ENCODE data around the gene IRX1.

Gene IRX1

DNA sequence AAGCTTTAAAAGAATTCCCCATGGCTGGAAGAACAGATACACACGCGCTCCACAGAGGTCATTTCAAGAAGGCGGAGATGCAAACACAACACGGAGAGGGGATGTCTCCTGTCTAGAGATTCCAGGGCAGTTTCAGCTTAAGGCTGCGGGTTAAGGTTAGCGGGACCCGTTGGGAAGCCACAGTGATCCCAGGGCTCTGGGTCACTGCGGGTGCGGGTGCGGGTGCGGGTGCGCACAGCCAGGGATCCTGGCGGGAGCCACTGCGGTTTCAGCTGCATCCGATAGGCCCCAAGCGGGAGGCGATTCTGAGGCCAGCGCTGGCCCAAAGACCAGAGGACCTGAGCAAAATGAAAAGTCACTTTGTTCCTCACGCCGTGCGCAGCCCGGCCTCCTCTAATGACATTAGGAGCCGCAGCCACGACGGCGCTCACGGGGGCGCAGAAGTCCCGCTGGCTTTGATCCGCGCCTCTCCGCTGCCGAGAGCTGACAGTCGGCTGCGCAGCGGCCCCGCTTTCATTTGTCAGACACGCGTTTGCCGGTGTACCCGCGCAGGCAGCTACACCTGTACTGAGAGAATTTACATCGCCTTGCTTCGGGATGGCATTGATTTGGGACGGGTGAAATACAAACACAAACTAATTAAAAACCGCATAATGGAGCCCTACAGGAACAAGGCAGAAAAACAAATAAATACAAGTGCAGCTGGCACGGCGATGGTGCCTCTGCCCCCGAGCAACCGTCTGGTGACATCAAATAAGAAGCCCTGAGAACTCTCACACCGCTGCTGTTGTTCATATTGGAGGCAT is 5.3 kb upstream of the IRX1 start:
- TF ChIP-seq, protein P1, sequence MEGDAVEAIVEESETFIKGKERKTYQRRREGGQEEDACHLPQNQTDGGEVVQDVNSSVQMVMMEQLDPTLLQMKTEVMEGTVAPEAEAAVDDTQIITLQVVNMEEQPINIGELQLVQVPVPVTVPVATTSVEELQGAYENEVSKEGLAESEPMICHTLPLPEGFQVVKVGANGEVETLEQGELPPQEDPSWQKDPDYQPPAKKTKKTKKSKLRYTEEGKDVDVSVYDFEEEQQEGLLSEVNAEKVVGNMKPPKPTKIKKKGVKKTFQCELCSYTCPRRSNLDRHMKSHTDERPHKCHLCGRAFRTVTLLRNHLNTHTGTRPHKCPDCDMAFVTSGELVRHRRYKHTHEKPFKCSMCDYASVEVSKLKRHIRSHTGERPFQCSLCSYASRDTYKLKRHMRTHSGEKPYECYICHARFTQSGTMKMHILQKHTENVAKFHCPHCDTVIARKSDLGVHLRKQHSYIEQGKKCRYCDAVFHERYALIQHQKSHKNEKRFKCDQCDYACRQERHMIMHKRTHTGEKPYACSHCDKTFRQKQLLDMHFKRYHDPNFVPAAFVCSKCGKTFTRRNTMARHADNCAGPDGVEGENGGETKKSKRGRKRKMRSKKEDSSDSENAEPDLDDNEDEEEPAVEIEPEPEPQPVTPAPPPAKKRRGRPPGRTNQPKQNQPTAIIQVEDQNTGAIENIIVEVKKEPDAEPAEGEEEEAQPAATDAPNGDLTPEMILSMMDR (conservative IDR thresholded peaks at IDR 0.05; ENCODE audit: low read depth) = no peak
- POLR2A ChIA-PET (ENCODE audit: low non-redundant PET) = no interaction called here
- H3K27ac ChIP-seq = no peak overlapping the region
- CTCF ChIA-PET = no interaction called here
- DNase-seq (ENCODE audit: low spot score) = no peak

DNA sequence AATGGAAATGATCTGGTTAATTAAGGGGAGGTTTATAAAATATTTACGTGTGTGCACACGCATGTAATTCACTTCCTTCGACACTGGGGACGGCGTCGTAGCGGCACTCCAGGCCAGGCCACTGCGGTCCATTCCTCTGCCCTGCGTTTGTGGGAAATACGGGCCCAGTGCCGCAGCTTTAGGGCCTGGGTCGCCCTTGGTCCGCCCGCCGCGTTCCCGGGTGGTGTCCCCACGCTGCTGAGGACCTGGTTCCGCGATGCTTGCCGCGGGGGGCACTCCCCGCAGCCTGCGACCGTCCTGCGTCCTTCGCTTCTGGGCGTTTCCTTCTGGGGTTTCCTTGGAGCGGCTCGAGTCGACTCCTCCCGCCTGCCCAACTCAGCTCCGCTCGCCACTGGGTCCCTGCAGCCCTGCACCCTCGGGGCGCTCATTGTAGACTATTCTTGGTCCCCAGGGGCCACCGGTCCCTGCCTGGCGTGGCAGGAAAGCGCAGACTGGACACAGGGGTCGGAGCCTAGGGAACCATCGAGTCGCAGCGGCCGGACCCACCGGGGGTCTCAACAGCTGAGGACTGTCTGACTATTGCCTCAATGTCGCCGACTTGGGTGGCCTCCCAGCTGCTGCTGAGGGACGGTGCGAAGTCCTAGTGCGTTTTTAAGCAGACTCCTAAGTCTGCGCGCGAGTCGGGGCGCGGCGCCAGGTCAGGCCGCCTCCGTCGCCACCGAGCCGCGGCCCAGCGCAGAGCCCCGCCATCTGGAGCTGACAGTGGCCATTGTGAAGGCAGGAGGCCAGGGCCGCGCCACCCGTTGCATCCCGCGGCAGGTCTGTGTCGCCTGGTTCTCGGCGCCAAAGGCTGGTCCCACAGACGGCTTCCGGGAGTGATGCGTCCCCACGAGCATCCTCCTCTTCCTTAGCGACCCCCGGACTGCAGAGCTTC is 4.4 kb upstream of the IRX1 start:
- DNase-seq (ENCODE audit: low spot score) = no peak
- H3K27ac ChIP-seq = no peak overlapping the region
- ChIA-PET POLR2A (ENCODE audit: low non-redundant PET) (no interaction called here), CTCF (interaction anchor here (0.6 kb wide), 1 partner anchor 1175 kb away, joined by 3 read pairs; no protein-coding TSS in a partner anchor)
- TF ChIP-seq, protein P1 (conservative IDR thresholded peaks at IDR 0.05; ENCODE audit: low read depth) = no peak

DNA sequence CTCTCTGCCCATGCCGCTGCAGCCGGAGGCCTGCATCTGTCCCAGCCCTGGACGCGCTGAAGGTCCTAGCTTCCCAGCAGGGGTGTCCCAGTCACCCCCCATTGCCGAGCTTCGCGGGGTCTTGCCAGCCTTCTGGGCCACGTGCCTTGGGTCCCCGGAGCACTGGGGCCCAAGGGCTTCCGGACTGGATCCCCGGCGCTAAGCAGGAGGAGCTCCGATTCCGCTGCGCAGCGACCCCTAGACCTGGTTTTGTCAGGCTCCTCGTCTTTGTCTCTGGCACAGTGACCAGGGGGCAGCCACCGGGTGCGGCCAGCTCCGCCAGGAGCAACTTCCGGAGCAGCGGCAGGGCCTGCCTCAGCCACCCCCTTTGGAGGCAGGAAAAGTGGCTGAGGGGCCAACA is 3.3 kb upstream of the IRX1 start:
- ChIA-PET CTCF (interaction anchor here (0.6 kb wide), 2 partner anchors 1082 to 1174 kb away, joined by 3 read pairs; no protein-coding TSS in a partner anchor), POLR2A (ENCODE audit: low non-redundant PET) (no interaction called here)
- H3K27ac ChIP-seq = no peak overlapping the region
- TF ChIP-seq, protein P1 (conservative IDR thresholded peaks at IDR 0.05; ENCODE audit: low read depth) = no peak
- DNase-seq (ENCODE audit: low spot score) = no peak

DNA sequence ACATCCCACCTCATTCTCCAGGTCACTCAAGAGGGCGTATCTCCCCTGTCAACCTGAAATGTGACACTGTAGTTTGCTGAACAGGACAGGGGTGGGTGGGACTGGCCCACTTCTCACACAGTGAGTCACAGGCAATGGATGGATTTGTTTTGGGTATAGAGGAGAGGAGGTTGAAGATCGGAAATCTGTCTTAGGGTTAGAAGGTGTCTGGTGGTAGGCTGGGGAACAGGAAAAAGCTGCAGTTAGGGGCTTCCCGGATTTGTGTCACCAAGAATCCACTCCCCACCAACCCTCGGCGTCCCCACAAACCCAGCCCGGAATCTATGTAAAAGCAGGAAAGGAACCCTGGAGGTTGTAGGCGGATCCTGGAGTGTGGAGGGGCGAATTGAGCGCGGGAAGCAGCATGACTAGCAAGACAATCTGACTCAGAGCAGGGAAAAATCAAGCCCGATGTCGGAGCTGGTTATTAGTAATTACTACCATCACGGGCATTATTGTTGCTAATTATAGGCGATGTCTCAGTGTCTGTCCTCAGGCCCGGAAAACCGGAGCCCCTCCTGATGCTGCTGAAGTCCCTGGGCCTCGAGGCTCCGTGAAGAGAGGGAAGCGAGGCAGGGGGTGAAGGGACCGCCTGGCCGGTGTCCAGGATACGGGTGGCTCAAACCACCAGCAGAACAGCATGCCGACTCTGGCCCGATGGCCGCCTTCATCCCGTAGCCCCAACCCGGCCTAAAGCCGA is 1.7 kb upstream of the IRX1 start:
- ChIA-PET CTCF (no interaction called here), POLR2A (ENCODE audit: low non-redundant PET) (no interaction called here)
- no peak overlapping the region for H3K27ac ChIP-seq
- TF ChIP-seq, protein P1 (conservative IDR thresholded peaks at IDR 0.05; ENCODE audit: low read depth) = no peak
- no peak for DNase-seq (ENCODE audit: low spot score)

DNA sequence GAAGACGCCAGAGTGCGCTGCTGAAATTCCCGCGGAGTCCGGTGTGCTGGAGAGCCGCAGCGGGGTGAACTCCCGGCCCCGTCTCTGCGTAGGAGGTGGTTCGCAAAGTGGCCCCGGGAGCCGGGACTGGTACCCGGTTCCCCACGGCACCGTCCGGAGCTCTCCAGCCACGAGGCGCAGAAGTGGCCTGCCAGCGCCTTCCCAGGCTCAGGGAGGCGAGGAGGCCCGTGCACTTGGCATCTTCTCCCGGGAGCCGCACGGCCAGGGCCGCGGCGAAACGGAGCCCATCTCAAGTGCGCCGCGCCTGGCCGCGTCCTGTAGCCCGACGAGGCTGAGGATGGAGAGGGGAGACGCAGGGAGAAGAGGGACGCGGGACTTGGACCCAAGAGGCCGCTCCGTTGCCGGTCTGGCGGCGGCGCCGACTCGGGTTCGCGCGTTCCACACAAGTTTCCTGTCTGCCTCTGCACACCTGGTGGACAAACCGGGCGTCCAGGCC is 1.1 kb upstream of the IRX1 start:
- ChIA-PET POLR2A (ENCODE audit: low non-redundant PET) (no interaction called here), CTCF (no interaction called here)
- no peak overlapping the region for H3K27ac ChIP-seq
- TF ChIP-seq, protein P1 (conservative IDR thresholded peaks at IDR 0.05; ENCODE audit: low read depth) = no peak
- DNase-seq (ENCODE audit: low spot score) = no peak

Data from RWPE1 (cell line).